Activated CD4-positive, alpha-beta T cell treated with anti-CD3 and anti-CD28 coated beads, Interleukin-2, amount 10 ng/mL, durations not matched to agents 7 days and 5 days (primary cell): ENCODE results near the gene PXDN. TPM values are rescaled to one million over a fixed set of nuclear protein-coding genes. Genes with fewer than 3 reads are reported as not detected.
"Not testable (repeated sequence)": the region's sequence is repeated elsewhere in the genome, so short reads cannot be mapped to it uniquely, and the experiment has no call there.

ENCODE experiments used
- CTCF ChIA-PET: fragments of 350-600 bp; sonication (Branson Sonifier 250); formaldehyde crosslinking; loops from one replicate; lab custom pipeline; 2021; ENCODE audit warnings: antibody characterized with exemption; lab: Charles Lee
- POLR2A ChIA-PET: fragments of 350-600 bp; sonication (Branson Sonifier 250); formaldehyde crosslinking; loops from one replicate; lab custom pipeline; 2021; ENCODE audit warnings: antibody characterized with exemption; lab: Charles Lee
- DNase-seq: peaks from one replicate; pipeline ENCODE4 v3.0.0-alpha.2; 2020
- H3K27ac Mint-ChIP-seq: one replicate; pipeline ENCODE4 v1.8.0; 2021; ENCODE audit warnings: mild to moderate bottlenecking, moderate library complexity, mixed read lengths
- H3K27me3 Mint-ChIP-seq: one replicate; pipeline ENCODE4 v1.8.0; 2021; ENCODE audit warnings: mixed read lengths
- H3K36me3 Mint-ChIP-seq: one replicate; pipeline ENCODE4 v1.8.0; 2021; ENCODE audit warnings: low read depth, mixed read lengths
- H3K4me1 Mint-ChIP-seq: one replicate; pipeline ENCODE4 v1.8.0; 2021; ENCODE audit warnings: mixed read lengths
- H3K4me3 Mint-ChIP-seq: one replicate; pipeline ENCODE4 v1.8.0; 2021; ENCODE audit warnings: mild to moderate bottlenecking, moderate library complexity, mixed read lengths
- H3K9me3 Mint-ChIP-seq: one replicate; pipeline ENCODE4 v1.8.0; 2021; ENCODE audit warnings: mixed read lengths
- total RNA-seq, 2 experiments: library from RNA; stranded (reverse); gene quantifications; one replicate each; pipeline ENCODE4 v1.2.3, GENCODE V29; 2021

PXDN gene
- total RNA-seq, 2 experiments from 2014 or later: 0.20 to 0.58 TPM

- H3K27ac Mint-ChIP-seq: no peak overlapping the region
- peaks cover 6% of the 10 kb centered on the region for H3K4me1 Mint-ChIP-seq
- no peaks in the 10 kb centered on the region for H3K9me3 Mint-ChIP-seq
- peaks cover 5% of the 10 kb centered on the region for H3K27me3 Mint-ChIP-seq
- H3K36me3 Mint-ChIP-seq: no peaks in the 10 kb centered on the region
- CTCF ChIA-PET: no interaction called here
- H3K4me3 Mint-ChIP-seq: no peak overlapping the region
- DNase-seq: no peak
- POLR2A ChIA-PET: no interaction called here
These were observed 38.2 kb upstream of the PXDN start for GRCh38 chr2:1782514-1782913.

GRCh38 chr2:1781291-1782080 is 37.2 kb upstream of the PXDN start:
- H3K27ac Mint-ChIP-seq: peak overlapping the region; percentile 41
- H3K36me3 Mint-ChIP-seq: no peaks in the 10 kb centered on the region
- H3K4me1 Mint-ChIP-seq: peaks cover 6% of the 10 kb centered on the region
- POLR2A ChIA-PET: no interaction called here
- H3K9me3 Mint-ChIP-seq: no peaks in the 10 kb centered on the region
- no peak overlapping the region for H3K4me3 Mint-ChIP-seq
- peaks cover 2% of the 10 kb centered on the region for H3K27me3 Mint-ChIP-seq
- DNase-seq: no peak
- CTCF ChIA-PET: no interaction called here

- no peak overlapping the region for H3K27ac Mint-ChIP-seq
- peaks cover 6% of the 10 kb centered on the region for H3K4me1 Mint-ChIP-seq
- no peaks in the 10 kb centered on the region for H3K36me3 Mint-ChIP-seq
- CTCF ChIA-PET: no interaction called here
- no peak for DNase-seq
- peaks cover 2% of the 10 kb centered on the region for H3K27me3 Mint-ChIP-seq
- H3K9me3 Mint-ChIP-seq: no peaks in the 10 kb centered on the region
- H3K4me3 Mint-ChIP-seq: no peak overlapping the region
- POLR2A ChIA-PET: no interaction called here
These were observed 36.4 kb upstream of the PXDN start for GRCh38 chr2:1780693-1781092.

GRCh38 chr2:1780054-1780453 is 35.7 kb upstream of the PXDN start:
- H3K27me3 Mint-ChIP-seq, H3K4me1 Mint-ChIP-seq, H3K9me3 Mint-ChIP-seq, H3K27ac Mint-ChIP-seq, DNase-seq, POLR2A ChIA-PET, H3K36me3 Mint-ChIP-seq, H3K4me3 Mint-ChIP-seq, CTCF ChIA-PET: not testable (repeated sequence)

GRCh38 chr2:1778566-1778965 is 34.3 kb upstream of the PXDN start:
- peaks cover 6% of the 10 kb centered on the region for H3K4me1 Mint-ChIP-seq
- H3K27ac Mint-ChIP-seq: no peak overlapping the region
- CTCF ChIA-PET: no interaction called here
- no peaks in the 10 kb centered on the region for H3K27me3 Mint-ChIP-seq
- no peaks in the 10 kb centered on the region for H3K9me3 Mint-ChIP-seq
- POLR2A ChIA-PET: no interaction called here
- no peak for DNase-seq
- no peaks in the 10 kb centered on the region for H3K36me3 Mint-ChIP-seq
- no peak overlapping the region for H3K4me3 Mint-ChIP-seq

GRCh38 chr2:1777781-1778180 is 33.5 kb upstream of the PXDN start:
- Mint-ChIP-seq H3K27ac (no peak overlapping the region), H3K9me3 (no peaks in the 10 kb centered on the region), H3K27me3 (no peaks in the 10 kb centered on the region), H3K4me1 (peaks cover 6% of the 10 kb centered on the region), H3K36me3 (no peaks in the 10 kb centered on the region), H3K4me3 (no peak overlapping the region)
- CTCF ChIA-PET: no interaction called here
- DNase-seq: no peak
- POLR2A ChIA-PET: no interaction called here

GRCh38 chr2:1777156-1777555 is 32.8 kb upstream of the PXDN start:
- Mint-ChIP-seq H3K4me1 (peaks cover 6% of the 10 kb centered on the region), H3K36me3 (no peaks in the 10 kb centered on the region), H3K9me3 (no peaks in the 10 kb centered on the region), H3K27me3 (no peaks in the 10 kb centered on the region), H3K27ac (no peak overlapping the region), H3K4me3 (no peak overlapping the region)
- ChIA-PET POLR2A (no interaction called here), CTCF (no interaction called here)
- no peak for DNase-seq

GRCh38 chr2:1775511-1776035 is 31.3 kb upstream of the PXDN start:
- no peaks in the 10 kb centered on the region for H3K36me3 Mint-ChIP-seq
- no peaks in the 10 kb centered on the region for H3K27me3 Mint-ChIP-seq
- no peaks in the 10 kb centered on the region for H3K4me1 Mint-ChIP-seq
- DNase-seq: no peak
- no peak overlapping the region for H3K27ac Mint-ChIP-seq
- H3K4me3 Mint-ChIP-seq: no peak overlapping the region
- no peaks in the 10 kb centered on the region for H3K9me3 Mint-ChIP-seq
- ChIA-PET POLR2A (no interaction called here), CTCF (no interaction called here)

- no peak overlapping the region for H3K27ac Mint-ChIP-seq
- H3K9me3 Mint-ChIP-seq: no peaks in the 10 kb centered on the region
- no peaks in the 10 kb centered on the region for H3K27me3 Mint-ChIP-seq
- ChIA-PET CTCF (no interaction called here), POLR2A (no interaction called here)
- H3K4me3 Mint-ChIP-seq: no peak overlapping the region
- no peaks in the 10 kb centered on the region for H3K4me1 Mint-ChIP-seq
- H3K36me3 Mint-ChIP-seq: no peaks in the 10 kb centered on the region
- DNase-seq: no peak
These were observed 30.6 kb upstream of the PXDN start for GRCh38 chr2:1774929-1775328.

- H3K4me3 Mint-ChIP-seq: no peak overlapping the region
- POLR2A ChIA-PET: no interaction called here
- H3K27me3 Mint-ChIP-seq: no peaks in the 10 kb centered on the region
- no peaks in the 10 kb centered on the region for H3K36me3 Mint-ChIP-seq
- CTCF ChIA-PET: no interaction called here
- DNase-seq: no peak
- H3K4me1 Mint-ChIP-seq: no peaks in the 10 kb centered on the region
- H3K27ac Mint-ChIP-seq: no peak overlapping the region
- H3K9me3 Mint-ChIP-seq: no peaks in the 10 kb centered on the region
These were observed 29.6 kb upstream of the PXDN start for GRCh38 chr2:1773883-1774282.

GRCh38 chr2:1772471-1773267 is 28.4 kb upstream of the PXDN start:
- POLR2A ChIA-PET: no interaction called here
- CTCF ChIA-PET: no interaction called here
- Mint-ChIP-seq H3K27me3 (no peaks in the 10 kb centered on the region), H3K4me1 (no peaks in the 10 kb centered on the region), H3K9me3 (no peaks in the 10 kb centered on the region), H3K36me3 (no peaks in the 10 kb centered on the region), H3K4me3 (no peak overlapping the region), H3K27ac (no peak overlapping the region)
- no peak for DNase-seq

- H3K27me3 Mint-ChIP-seq: no peaks in the 10 kb centered on the region
- no peaks in the 10 kb centered on the region for H3K4me1 Mint-ChIP-seq
- POLR2A ChIA-PET: no interaction called here
- DNase-seq: no peak
- no peak overlapping the region for H3K4me3 Mint-ChIP-seq
- no peak overlapping the region for H3K27ac Mint-ChIP-seq
- H3K36me3 Mint-ChIP-seq: no peaks in the 10 kb centered on the region
- no peaks in the 10 kb centered on the region for H3K9me3 Mint-ChIP-seq
- CTCF ChIA-PET: no interaction called here
These were observed 27.4 kb upstream of the PXDN start for GRCh38 chr2:1771626-1772280.
